A549 (cell line): ENCODE measurements around the gene SRMS. TPM values are rescaled to one million over a fixed set of nuclear protein-coding genes. Genes with fewer than 3 reads are reported as not detected.

Experiments
- ATAC-seq, 2 experiments: fragments of 200-7000 bp in 1 of 2; fragments of >200 bp in 1 of 2; cut with Nextera tagmentation in 1 of 2; cut with Tn5 transposase in 1 of 2; 3 replicates each; pipeline versions ENCODE4 v1.8.0 to v1.9.1; 2018 to 2020; ENCODE audit warnings: mild to moderate bottlenecking in 1 of 2, moderate library complexity in 1 of 2
- CTCF ChIA-PET: fragments of 300-600 bp; sonication (Branson Sonifier 250); formaldehyde crosslinking; extraction: SDS; loops from one replicate; lab custom pipeline; 2021; ENCODE audit warnings: antibody characterized with exemption, inconsistent platforms; lab: Yijun Ruan, JAX
- POLR2A ChIA-PET: fragments of 350-600 bp; formaldehyde crosslinking; extraction: SDS; loops from one replicate; lab custom pipeline; 2021; ENCODE audit warnings: antibody characterized with exemption, inconsistent platforms; lab: Yijun Ruan, JAX
- DNase-seq, 2 experiments: peaks; one replicate each; pipeline versions ENCODE4 v3.0.0 to v3.0.0-alpha.2; 2011 to 2016; ENCODE audit warnings: low read depth in 1 of 2, low spot score in 1 of 2
- FAIRE-seq: peaks from 2 replicates; lab custom pipeline; 2011; peaks lifted over from hg19 to GRCh38; lab: Jason Lieb, UNC
- H3K27ac ChIP-seq, 2 experiments: fragments of >200 bp; sonication (Bioruptor Twin); formaldehyde crosslinking; 3 replicates each; pipeline ENCODE4 v1.5.1; 2016 to 2017
- H3K4me1 ChIP-seq: fragments of >200 bp; sonication (Bioruptor Twin); formaldehyde crosslinking; 3 replicates; pipeline ENCODE4 v1.6.1; 2016
- H3K4me2 ChIP-seq: fragments of >200 bp; sonication (Bioruptor Twin); formaldehyde crosslinking; 3 replicates; pipeline ENCODE4 v1.6.1; 2016
- H3K4me3 ChIP-seq: fragments of >200 bp; sonication (Bioruptor Twin); formaldehyde crosslinking; 3 replicates; pipeline ENCODE4 v1.5.1; 2016
- H3K9me3 ChIP-seq: fragments of >200 bp; sonication (Bioruptor Twin); formaldehyde crosslinking; 3 replicates; pipeline ENCODE4 v1.6.1; 2016
- CBX8 ChIP-seq: fragments of 200-600 bp; sonication (generic); IDR thresholded peaks from 2 replicates; pipeline ENCODE4 v1.6.1; 2016
- EHMT2 ChIP-seq: fragments of 200-600 bp; sonication (generic); IDR thresholded peaks from 2 replicates; pipeline ENCODE4 v1.6.1; 2016; ENCODE audit warnings: antibody characterized with exemption, low read depth, mild to moderate bottlenecking, moderate library complexity
- ESRRA ChIP-seq: fragments of 150-350 bp; IDR thresholded peaks from 2 replicates; pipeline ENCODE4 v1.6.1; 2014; ENCODE audit warnings: mild to moderate bottlenecking, low read length, borderline replicate concordance
- FOXS1 ChIP-seq: fragments of 250-450 bp; sonication (Bioruptor Pico); IDR thresholded peaks from 2 replicates; pipeline ENCODE4 v1.5.0; 2020; ENCODE audit warnings: mild to moderate bottlenecking, moderate library complexity
- HOXB5 ChIP-seq: fragments of 250-450 bp; sonication (Bioruptor Pico); IDR thresholded peaks from 2 replicates; pipeline ENCODE4 v1.5.0; 2020; ENCODE audit warnings: mild to moderate bottlenecking, moderate library complexity
- JUNB ChIP-seq: fragments of >200 bp; sonication (Bioruptor Twin); formaldehyde crosslinking; IDR thresholded peaks from 2 replicates; pipeline ENCODE4 v1.6.1; 2016
- MAFK ChIP-seq: fragments of 450-650 bp; IDR thresholded peaks from 2 replicates; pipeline ENCODE4 v1.6.1; 2014; ENCODE audit not compliant: partially characterized antibody
- NPAS2 ChIP-seq: fragments of 250-450 bp; sonication (Bioruptor Pico); IDR thresholded peaks from 2 replicates; pipeline ENCODE4 v1.8.0; 2022; ENCODE audit warnings: mild to moderate bottlenecking, moderate library complexity, borderline replicate concordance
- POLR2A ChIP-seq: IDR thresholded peaks from 2 replicates; pipeline ENCODE4 v1.6.1; 2012; ENCODE audit warnings: mild to moderate bottlenecking, low read length
- RAD21 ChIP-seq, 2 experiments: fragments of >200 bp in 1 of 2; sonication (Bioruptor Twin) in 1 of 2; formaldehyde crosslinking in 1 of 2; IDR thresholded peaks in 1 of 2; conservative IDR thresholded peaks in 1 of 2; 2 replicates in 1 of 2; 3 replicates in 1 of 2; pipeline ENCODE4 v1.6.1; 2012 to 2018; ENCODE audit warnings: inconsistent platforms in 1 of 2
- SMC3 ChIP-seq: fragments of >200 bp; sonication (Bioruptor Twin); formaldehyde crosslinking; IDR thresholded peaks from 3 replicates; pipeline ENCODE4 v1.6.1; 2018; ENCODE audit warnings: inconsistent platforms
- SREBF2 ChIP-seq: fragments of 450-650 bp; IDR thresholded peaks from 2 replicates; pipeline ENCODE4 v1.6.1; 2014; ENCODE audit warnings: mild to moderate bottlenecking, moderate library complexity
- ZSCAN20 ChIP-seq: fragments of 250-450 bp; sonication (Bioruptor Pico); IDR thresholded peaks from 2 replicates; pipeline ENCODE4 v1.8.0; 2022; ENCODE audit warnings: mild to moderate bottlenecking, moderate library complexity
- WGBS: methylation state at CpG from one replicate; pipeline ENCODE4 v1.1.6; 2017; ENCODE audit errors: missing lambda C conversion rate; 5-methylcytosine and 5-hydroxymethylcytosine counted together
- polyA plus RNA-seq, 4 experiments: library from polyadenylated mRNA; depleted of rRNA in 3 of 4; stranded (reverse); fragments of >200 nt; fragmentation: RNase III in 1 of 4; extraction: RNeasy Plus Mini Kit Qiagen cat#74134 plus additional on column Dnase treatment in 1 of 4; gene quantifications; 2 replicates in 3 of 4; 3 replicates in 1 of 4; pipeline ENCODE4 v1.2.3, GENCODE V29; 2011 to 2017
- TF ChIP-seq, protein P1 (sequence below): IDR thresholded peaks from 2 replicates; pipeline ENCODE4 v1.6.1; 2012
- TF ChIP-seq, protein P2 (sequence below): fragments of 200-600 bp; sonication (generic); IDR thresholded peaks from 2 replicates; pipeline ENCODE4 v1.6.1; 2016; ENCODE audit warnings: antibody characterized with exemption, mild to moderate bottlenecking, moderate library complexity

SRMS gene
- polyA plus RNA-seq, 2 of the 4 experiments (the other 2 are of a cell fraction), result not detected

DNA sequence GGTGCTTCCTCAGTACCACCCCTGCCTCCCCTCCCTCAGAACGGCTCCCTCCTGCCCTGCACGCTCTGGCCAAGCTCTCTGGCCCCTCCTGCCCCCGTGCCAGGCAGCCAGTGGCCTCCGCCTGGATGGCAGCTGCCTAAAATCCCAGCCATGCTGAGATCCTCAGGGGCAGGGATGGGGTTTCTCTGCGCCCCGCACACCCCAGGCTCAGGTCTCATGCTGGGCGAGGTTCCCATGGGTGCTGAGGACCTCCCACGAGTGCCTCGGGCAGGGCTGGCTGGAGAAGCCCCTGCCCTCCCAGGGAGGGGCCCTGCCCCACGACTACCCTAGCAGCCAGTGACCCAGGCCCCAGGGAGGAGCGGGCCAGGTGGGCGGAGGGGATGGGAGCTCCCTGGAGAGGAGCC lies 13.1 kb downstream of the SRMS start (continued):
- TF ChIP-seq RAD21 (conservative IDR thresholded peaks at IDR 0.05 in 1 of 2, IDR thresholded peaks at IDR 0.05 in 1 of 2) (no peak), SMC3 (no peak)
- TF ChIP-seq, all 56 proteins: peak for 0

DNA sequence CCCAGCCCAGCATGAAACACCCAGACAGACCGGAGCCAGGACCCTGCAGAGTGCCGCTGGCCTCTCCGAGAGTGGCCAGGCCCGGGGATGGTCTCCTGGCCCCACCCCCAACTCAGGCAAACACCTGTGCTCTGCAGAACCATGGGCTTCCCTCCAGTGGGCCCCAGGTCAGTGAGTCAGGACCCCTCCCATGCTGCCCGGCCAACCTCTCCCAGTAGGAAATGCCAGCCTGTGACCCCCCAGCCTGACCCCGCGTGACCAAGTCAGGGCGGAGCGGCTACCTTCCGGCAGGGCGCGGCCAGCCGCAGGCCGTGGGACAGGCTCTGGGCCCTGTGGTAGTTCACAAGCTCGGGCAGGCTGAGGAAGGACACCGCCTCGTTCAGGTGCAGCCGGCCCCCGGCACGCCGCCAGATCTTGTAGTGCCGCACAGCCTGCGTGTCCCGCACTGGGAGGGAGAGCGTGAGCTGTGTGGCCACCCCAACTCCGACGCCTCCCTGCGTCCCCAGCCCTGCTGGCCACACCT lies 13.6 kb downstream of the SRMS start:
- CTCF ChIA-PET, result interaction anchor here (6.8 kb wide), 1 partner anchor 37 kb away, joined by 50 read pairs; no protein-coding TSS in a partner anchor
- 83% methylated on average over 16 of the region's 28 CpGs for WGBS
- Histone ChIP-seq H3K4me1 (peaks cover 17% of the 10 kb centered on the region), H3K4me2 (no peak overlapping the region), H3K27ac (no peak overlapping the region), H3K4me3 (no peak overlapping the region), H3K9me3 (no peaks in the 10 kb centered on the region)
- DNase-seq, result no peak
- ATAC-seq, result no peak
- no peak for FAIRE-seq
- POLR2A ChIA-PET, result interaction anchor here (4.9 kb wide), 1 partner anchor 12 kb away, joined by 62 read pairs; the partner anchor contains the start of gene PPDPF
- TF ChIP-seq SREBF2 (no peak), MAFK (no peak), EHMT2 (no peak), FOXS1 (CRISPR knock-in tag) (no peak)
- TF ChIP-seq, protein P1, sequence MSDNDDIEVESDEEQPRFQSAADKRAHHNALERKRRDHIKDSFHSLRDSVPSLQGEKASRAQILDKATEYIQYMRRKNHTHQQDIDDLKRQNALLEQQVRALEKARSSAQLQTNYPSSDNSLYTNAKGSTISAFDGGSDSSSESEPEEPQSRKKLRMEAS, result no peak

DNA sequence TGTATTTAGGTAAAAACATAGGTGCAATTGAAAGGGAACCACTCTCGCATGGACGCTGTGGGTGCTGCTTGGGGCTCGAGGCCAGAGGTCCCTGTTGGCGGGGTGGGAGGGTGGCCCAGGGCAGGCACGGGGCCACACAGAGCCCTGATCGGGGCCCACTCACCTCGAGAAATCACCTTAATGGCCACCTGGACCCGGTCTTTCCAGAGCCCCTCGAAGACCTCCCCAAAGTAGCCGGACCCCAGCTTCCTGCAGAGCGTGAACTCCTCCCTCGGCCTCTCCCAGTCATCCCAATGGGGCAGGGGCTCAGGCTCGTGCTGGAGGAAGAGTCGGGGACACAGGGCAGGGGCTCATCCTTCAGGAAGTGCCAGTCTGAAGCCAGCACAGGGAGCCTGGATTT lies 14.2 kb downstream of the SRMS start:
- H3K4me2 ChIP-seq, result no peak overlapping the region
- WGBS, result 85% methylated on average over 12 of the region's 14 CpGs

DNA sequence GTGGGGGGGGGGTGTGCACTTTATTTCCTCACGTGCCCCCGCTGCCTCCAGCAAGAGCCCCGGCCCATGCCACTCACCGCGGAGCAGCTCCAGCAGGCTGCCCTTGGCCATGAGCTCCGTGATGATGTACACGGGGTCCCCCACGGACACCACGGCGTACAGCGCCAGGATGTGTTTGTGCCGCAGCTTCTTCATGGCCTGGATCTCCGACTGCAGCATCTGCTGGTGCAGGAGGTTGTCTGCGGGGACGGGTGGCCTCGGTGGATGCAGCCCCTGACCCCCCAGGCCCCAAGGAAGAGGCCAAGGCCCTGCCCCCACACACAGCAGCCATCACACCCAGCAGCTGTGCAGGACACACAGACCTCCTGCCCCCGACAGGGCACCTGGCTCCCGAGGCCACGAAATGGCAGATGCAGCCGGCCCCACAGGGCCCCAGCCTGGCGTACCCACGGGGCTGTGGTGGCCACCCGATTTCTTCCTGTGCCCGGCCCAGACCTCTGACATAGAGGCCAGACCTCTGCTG lies 15.0 kb downstream of the SRMS start:
- ATAC-seq (no peak), FAIRE-seq (no peak), DNase-seq (no peak)
- ChIA-PET POLR2A (no interaction called here), CTCF (interaction anchor here (3.1 kb wide), 1 partner anchor 11 kb away, joined by 7 read pairs; the partner anchor contains the start of gene PPDPF)
- peaks cover 10% of the 10 kb centered on the region for H3K4me1 ChIP-seq
- H3K4me2 ChIP-seq, result no peak overlapping the region
- no peak overlapping the region for H3K27ac ChIP-seq
- TF ChIP-seq, protein P2, sequence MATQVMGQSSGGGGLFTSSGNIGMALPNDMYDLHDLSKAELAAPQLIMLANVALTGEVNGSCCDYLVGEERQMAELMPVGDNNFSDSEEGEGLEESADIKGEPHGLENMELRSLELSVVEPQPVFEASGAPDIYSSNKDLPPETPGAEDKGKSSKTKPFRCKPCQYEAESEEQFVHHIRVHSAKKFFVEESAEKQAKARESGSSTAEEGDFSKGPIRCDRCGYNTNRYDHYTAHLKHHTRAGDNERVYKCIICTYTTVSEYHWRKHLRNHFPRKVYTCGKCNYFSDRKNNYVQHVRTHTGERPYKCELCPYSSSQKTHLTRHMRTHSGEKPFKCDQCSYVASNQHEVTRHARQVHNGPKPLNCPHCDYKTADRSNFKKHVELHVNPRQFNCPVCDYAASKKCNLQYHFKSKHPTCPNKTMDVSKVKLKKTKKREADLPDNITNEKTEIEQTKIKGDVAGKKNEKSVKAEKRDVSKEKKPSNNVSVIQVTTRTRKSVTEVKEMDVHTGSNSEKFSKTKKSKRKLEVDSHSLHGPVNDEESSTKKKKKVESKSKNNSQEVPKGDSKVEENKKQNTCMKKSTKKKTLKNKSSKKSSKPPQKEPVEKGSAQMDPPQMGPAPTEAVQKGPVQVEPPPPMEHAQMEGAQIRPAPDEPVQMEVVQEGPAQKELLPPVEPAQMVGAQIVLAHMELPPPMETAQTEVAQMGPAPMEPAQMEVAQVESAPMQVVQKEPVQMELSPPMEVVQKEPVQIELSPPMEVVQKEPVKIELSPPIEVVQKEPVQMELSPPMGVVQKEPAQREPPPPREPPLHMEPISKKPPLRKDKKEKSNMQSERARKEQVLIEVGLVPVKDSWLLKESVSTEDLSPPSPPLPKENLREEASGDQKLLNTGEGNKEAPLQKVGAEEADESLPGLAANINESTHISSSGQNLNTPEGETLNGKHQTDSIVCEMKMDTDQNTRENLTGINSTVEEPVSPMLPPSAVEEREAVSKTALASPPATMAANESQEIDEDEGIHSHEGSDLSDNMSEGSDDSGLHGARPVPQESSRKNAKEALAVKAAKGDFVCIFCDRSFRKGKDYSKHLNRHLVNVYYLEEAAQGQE, result no peak
- no peak for TF ChIP-seq ESRRA
- H3K4me3 ChIP-seq, result no peak overlapping the region
- 91% methylated on average over 21 of the region's 24 CpGs for WGBS
- H3K9me3 ChIP-seq, result no peaks in the 10 kb centered on the region

More for the DNA sequence above, 14.2 kb downstream of the SRMS start:
- no peak for DNase-seq
- Histone ChIP-seq H3K9me3 (no peaks in the 10 kb centered on the region), H3K27ac (no peak overlapping the region), H3K4me3 (no peak overlapping the region), H3K4me1 (peaks cover 12% of the 10 kb centered on the region)
- ATAC-seq, result no peak
- TF ChIP-seq POLR2A (no peak), ZSCAN20 (CRISPR knock-in tag) (no peak), JUNB (no peak), CBX8 (no peak), NPAS2 (no peak), RAD21 (conservative IDR thresholded peaks at IDR 0.05 in 1 of 2, IDR thresholded peaks at IDR 0.05 in 1 of 2) (no peak), HOXB5 (CRISPR knock-in tag) (no peak)
- POLR2A ChIA-PET, result no interaction called here
- FAIRE-seq, result no peak
- CTCF ChIA-PET, result no interaction called here
